Mucosa of descending colon (tissue), 3 donors: ENCODE data around the gene TSPAN5. TPM values are rescaled to one million over a fixed set of nuclear protein-coding genes. Genes with fewer than 3 reads are reported as not detected.

ENCODE experiments used
- ATAC-seq: fragments of 200-7000 bp; cut with Tn5 transposase; one replicate; pipeline ENCODE4 v1.9.1; 2020; ENCODE audit warnings: mild to moderate bottlenecking, moderate library complexity
- DNase-seq, 3 donors: peaks; one replicate each; pipeline ENCODE4 v3.0.0-alpha.2; 2020
- H3K36me3 ChIP-seq: fragments of 200-600 bp; one replicate; pipeline ENCODE4 v1.8.0; 2021; ENCODE audit warnings: low read depth, mild to moderate bottlenecking
- H3K4me1 ChIP-seq: fragments of 200-600 bp; one replicate; pipeline ENCODE4 v1.8.0; 2021; ENCODE audit warnings: low read depth, mild to moderate bottlenecking
- H3K4me3 ChIP-seq: fragments of 200-600 bp; one replicate; pipeline ENCODE4 v1.8.0; 2021; ENCODE audit warnings: mild to moderate bottlenecking
- H3K9me3 ChIP-seq: fragments of 200-600 bp; one replicate; pipeline ENCODE4 v1.8.0; 2021; ENCODE audit warnings: mild to moderate bottlenecking
- CTCF ChIP-seq: fragments of 200-600 bp; IDR thresholded peaks from one replicate; pipeline ENCODE4 v1.8.0; 2022; ENCODE audit warnings: antibody characterized with exemption, mild to moderate bottlenecking
- intact Hi-C, 2 donors: fragments of 100-400 bp; cut with DNase I in 1 of 2; cut with micrococcal nuclease in 1 of 2; formaldehyde crosslinking; loops; one replicate each; pipeline versions ENCODE4 v1.11.0 to v1.11.1; 2022; cut with DNase I, micrococcal nuclease
- total RNA-seq, 3 donors: library from RNA; stranded (reverse); fragmentation: NEBNext Ultra II Directional in 2 of 3; extraction: Animal tissue kit (Norgen Biotek cat#: 25700) in 2 of 3; gene quantifications; one replicate each; pipeline versions ENCODE4 v1.2.1 to v1.2.4, GENCODE V29; 2021 to 2023
- donor health status: DM: no; HTN: no; CAD: no; lungs with moderate emphysema.
- donor health status: DM: no; HTN: no; CAD: no.
- donor health status: DM: no; HTN: yes; CAD: no.

TSPAN5 gene
- total RNA-seq, 3 donors from 2014 or later = 3.9 to 11.8 (median 4.9) TPM

GRCh38 chr4:98679738-98680137 lies 21.3 kb upstream of the TSPAN5 start:
- no peak overlapping the region for H3K4me3 ChIP-seq
- intact Hi-C loops = no loop called here
- no peak for TF ChIP-seq CTCF
- H3K9me3 ChIP-seq = no peaks in the 10 kb centered on the region
- ATAC-seq (no peak), DNase-seq (no peak)
- H3K4me1 ChIP-seq = no peaks in the 10 kb centered on the region
- no peaks in the 10 kb centered on the region for H3K36me3 ChIP-seq

DNA sequence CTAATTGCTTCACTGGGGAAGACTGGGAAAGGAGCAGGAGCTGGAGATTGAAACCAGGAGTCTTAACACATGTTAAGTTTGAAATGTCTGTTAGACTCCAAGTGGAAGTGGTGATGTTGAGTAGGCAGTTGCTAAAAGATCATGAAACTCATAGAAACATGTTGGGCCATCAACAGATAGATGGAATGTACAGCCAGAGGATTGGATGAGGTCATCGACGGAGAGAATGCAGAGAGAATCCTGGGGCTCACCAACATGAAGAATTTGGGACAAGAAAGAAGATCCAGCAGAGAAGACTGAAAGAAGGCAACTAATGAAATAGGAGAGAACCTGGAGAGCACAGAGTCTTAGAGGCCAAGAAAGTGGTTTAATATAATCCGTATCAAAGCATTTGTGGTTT lies 19.4 kb upstream of the TSPAN5 start:
- H3K36me3 ChIP-seq = no peaks in the 10 kb centered on the region
- DNase-seq = no peak
- intact Hi-C loops = no loop called here
- TF ChIP-seq CTCF = no peak
- no peaks in the 10 kb centered on the region for H3K9me3 ChIP-seq
- no peaks in the 10 kb centered on the region for H3K4me1 ChIP-seq
- no peak for ATAC-seq
- H3K4me3 ChIP-seq = no peak overlapping the region

GRCh38 chr4:98674404-98675173 lies 16.2 kb upstream of the TSPAN5 start:
- no peak for TF ChIP-seq CTCF
- no peaks in the 10 kb centered on the region for H3K4me1 ChIP-seq
- no peak for ATAC-seq
- intact Hi-C loops = no loop called here
- no peaks in the 10 kb centered on the region for H3K9me3 ChIP-seq
- no peak overlapping the region for H3K4me3 ChIP-seq
- H3K36me3 ChIP-seq = no peaks in the 10 kb centered on the region
- DNase-seq = no peak

GRCh38 chr4:98673978-98674377 lies 15.6 kb upstream of the TSPAN5 start:
- no peaks in the 10 kb centered on the region for H3K36me3 ChIP-seq
- intact Hi-C loops = no loop called here
- TF ChIP-seq CTCF = no peak
- ATAC-seq (no peak), DNase-seq (no peak)
- no peaks in the 10 kb centered on the region for H3K4me1 ChIP-seq
- H3K4me3 ChIP-seq = no peak overlapping the region
- no peaks in the 10 kb centered on the region for H3K9me3 ChIP-seq

DNA sequence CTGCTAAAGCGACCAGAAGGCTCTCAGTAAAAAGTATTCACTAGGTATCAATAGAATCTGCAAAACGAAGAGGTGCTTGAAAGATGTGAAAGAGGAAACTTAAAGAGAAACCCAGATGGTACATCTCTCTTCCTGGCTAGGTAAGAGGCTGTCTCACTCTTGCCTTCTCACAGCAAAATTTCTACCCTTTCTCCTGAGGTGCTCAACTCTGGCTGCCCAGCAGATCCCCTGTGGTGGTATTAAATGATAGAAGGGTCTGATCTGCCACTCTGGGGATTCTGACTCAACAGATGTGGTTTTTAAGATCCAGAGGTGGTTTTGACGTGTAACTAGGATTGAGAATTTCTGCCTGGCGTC lies 14.9 kb upstream of the TSPAN5 start:
- no peak for TF ChIP-seq CTCF
- no peak for DNase-seq
- H3K36me3 ChIP-seq = no peaks in the 10 kb centered on the region
- no peaks in the 10 kb centered on the region for H3K9me3 ChIP-seq
- no peak overlapping the region for H3K4me3 ChIP-seq
- intact Hi-C loops = no loop called here
- ATAC-seq = no peak
- H3K4me1 ChIP-seq = no peaks in the 10 kb centered on the region
